DOHH2 (cell line): ENCODE results near the gene OTUD4.

Experiments
- H3F3A ChIP-seq: fragments of 200-600 bp; sonication (generic), shearing (Covaris generic); 2 replicates; pipeline ENCODE4 v1.6.0; 2016; ENCODE audit warnings: antibody characterized with exemption, mild to moderate bottlenecking; ENCODE audit not compliant: control insufficient read depth, insufficient read depth
- H3K27ac ChIP-seq: fragments of 200-600 bp; sonication (generic); 2 replicates; pipeline ENCODE4 v1.5.1; 2014; ENCODE audit warnings: low read depth, mild to moderate bottlenecking, low read length, moderate library complexity
- H3K27me3 ChIP-seq: fragments of 200-600 bp; sonication (generic); 2 replicates; pipeline ENCODE4 v1.6.1; 2014; ENCODE audit warnings: mild to moderate bottlenecking, low read length, mixed read lengths; ENCODE audit not compliant: control insufficient read depth
- H3K36me3 ChIP-seq: fragments of 200-600 bp; sonication (generic); 2 replicates; pipeline ENCODE4 v1.6.1; 2014; ENCODE audit warnings: mild to moderate bottlenecking, low read length, moderate library complexity, mixed read lengths; ENCODE audit not compliant: control insufficient read depth
- H3K4me1 ChIP-seq: fragments of 200-600 bp; sonication (generic); 2 replicates; pipeline ENCODE4 v1.6.1; 2014; ENCODE audit warnings: mild to moderate bottlenecking, low read length, mixed read lengths; ENCODE audit not compliant: control insufficient read depth
- H3K4me2 ChIP-seq: fragments of 200-600 bp; sonication (generic); 2 replicates; pipeline ENCODE4 v1.6.0; 2014; ENCODE audit warnings: mild to moderate bottlenecking, low read length, moderate library complexity
- H3K4me3 ChIP-seq: fragments of 200-600 bp; sonication (generic); 2 replicates; pipeline ENCODE4 v1.5.1; 2014; ENCODE audit warnings: mild to moderate bottlenecking, low read length, mixed read lengths
- H3K79me2 ChIP-seq: fragments of 200-600 bp; sonication (generic); 2 replicates; pipeline ENCODE4 v1.6.1; 2014; ENCODE audit warnings: mild to moderate bottlenecking, low read length, mixed read lengths; ENCODE audit not compliant: control insufficient read depth
- H3K9me2 ChIP-seq: fragments of 200-600 bp; sonication (generic); replicated peaks from 2 replicates; pipeline ENCODE4 v1.6.1; 2014; ENCODE audit warnings: mild to moderate bottlenecking, low read length, mixed read lengths; ENCODE audit not compliant: control insufficient read depth
- H3K9me3 ChIP-seq: fragments of 200-600 bp; sonication (generic); 2 replicates; pipeline ENCODE4 v1.6.1; 2014; ENCODE audit warnings: antibody characterized with exemption, low read length, mixed read lengths; ENCODE audit not compliant: control insufficient read depth, insufficient read depth
- H4K20me1 ChIP-seq: fragments of 200-600 bp; sonication (generic); 2 replicates; pipeline ENCODE4 v1.6.0; 2014; ENCODE audit warnings: low read depth, mild to moderate bottlenecking, antibody characterized with exemption, low read length, moderate library complexity; ENCODE audit not compliant: control insufficient read depth, insufficient read depth
- EZH2phosphoT487 ChIP-seq: fragments of 200-600 bp; sonication (generic); IDR thresholded peaks from 2 replicates; pipeline ENCODE4 v1.6.1; 2017; ENCODE audit warnings: borderline replicate concordance, mild to moderate bottlenecking, antibody characterized with exemption, low read length, moderate library complexity, mixed read lengths
- TF ChIP-seq, protein P1 (sequence below): fragments of 200-600 bp; sonication (generic); IDR thresholded peaks from one replicate; pipeline ENCODE4 v1.5.1; 2014; ENCODE audit warnings: antibody characterized with exemption, mild to moderate bottlenecking, low read depth, low read length; ENCODE audit not compliant: poor library complexity, severe bottlenecking

The OTUD4 gene

DNA sequence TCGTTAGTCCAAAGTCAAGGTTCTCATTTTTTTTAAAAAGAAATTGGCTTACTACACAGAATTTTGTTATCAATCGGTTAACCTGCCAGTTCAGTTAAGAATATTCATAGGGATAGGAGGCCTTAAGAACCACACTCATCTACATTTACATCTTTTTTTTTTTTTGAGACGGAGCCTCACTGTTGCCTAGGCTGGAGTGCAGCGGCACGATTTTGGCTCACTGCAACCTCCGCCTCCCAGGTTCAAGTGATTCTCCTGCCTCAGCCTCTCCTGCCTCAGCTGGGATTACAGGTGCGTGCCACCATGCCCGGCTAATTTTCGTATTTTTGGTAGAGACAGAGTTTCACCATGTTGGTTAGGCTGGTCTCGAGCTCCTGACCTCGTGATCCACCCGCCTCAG is 48.5 kb downstream of the OTUD4 start:
- no peak overlapping the region; the same call in 1 of the 2 replicates for H3K27ac ChIP-seq
- no peaks in the 10 kb centered on the region for H3K9me3 ChIP-seq
- H3K4me3 ChIP-seq, result no peak overlapping the region
- H3K4me1 ChIP-seq, result peaks cover 18% of the 10 kb centered on the region
- H4K20me1 ChIP-seq, result no peaks in the 10 kb centered on the region
- peaks cover 59% of the 10 kb centered on the region for H3K36me3 ChIP-seq
- no peaks in the 10 kb centered on the region for H3K79me2 ChIP-seq
- no peaks in the 10 kb centered on the region for H3K27me3 ChIP-seq
- H3F3A ChIP-seq, result peaks cover 52% of the 10 kb centered on the region
- no peak overlapping the region for H3K4me2 ChIP-seq
- TF ChIP-seq, protein P1, sequence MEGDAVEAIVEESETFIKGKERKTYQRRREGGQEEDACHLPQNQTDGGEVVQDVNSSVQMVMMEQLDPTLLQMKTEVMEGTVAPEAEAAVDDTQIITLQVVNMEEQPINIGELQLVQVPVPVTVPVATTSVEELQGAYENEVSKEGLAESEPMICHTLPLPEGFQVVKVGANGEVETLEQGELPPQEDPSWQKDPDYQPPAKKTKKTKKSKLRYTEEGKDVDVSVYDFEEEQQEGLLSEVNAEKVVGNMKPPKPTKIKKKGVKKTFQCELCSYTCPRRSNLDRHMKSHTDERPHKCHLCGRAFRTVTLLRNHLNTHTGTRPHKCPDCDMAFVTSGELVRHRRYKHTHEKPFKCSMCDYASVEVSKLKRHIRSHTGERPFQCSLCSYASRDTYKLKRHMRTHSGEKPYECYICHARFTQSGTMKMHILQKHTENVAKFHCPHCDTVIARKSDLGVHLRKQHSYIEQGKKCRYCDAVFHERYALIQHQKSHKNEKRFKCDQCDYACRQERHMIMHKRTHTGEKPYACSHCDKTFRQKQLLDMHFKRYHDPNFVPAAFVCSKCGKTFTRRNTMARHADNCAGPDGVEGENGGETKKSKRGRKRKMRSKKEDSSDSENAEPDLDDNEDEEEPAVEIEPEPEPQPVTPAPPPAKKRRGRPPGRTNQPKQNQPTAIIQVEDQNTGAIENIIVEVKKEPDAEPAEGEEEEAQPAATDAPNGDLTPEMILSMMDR, result no peak
- TF ChIP-seq EZH2phosphoT487, result no peak
- no peaks in the 10 kb centered on the region for H3K9me2 ChIP-seq

DNA sequence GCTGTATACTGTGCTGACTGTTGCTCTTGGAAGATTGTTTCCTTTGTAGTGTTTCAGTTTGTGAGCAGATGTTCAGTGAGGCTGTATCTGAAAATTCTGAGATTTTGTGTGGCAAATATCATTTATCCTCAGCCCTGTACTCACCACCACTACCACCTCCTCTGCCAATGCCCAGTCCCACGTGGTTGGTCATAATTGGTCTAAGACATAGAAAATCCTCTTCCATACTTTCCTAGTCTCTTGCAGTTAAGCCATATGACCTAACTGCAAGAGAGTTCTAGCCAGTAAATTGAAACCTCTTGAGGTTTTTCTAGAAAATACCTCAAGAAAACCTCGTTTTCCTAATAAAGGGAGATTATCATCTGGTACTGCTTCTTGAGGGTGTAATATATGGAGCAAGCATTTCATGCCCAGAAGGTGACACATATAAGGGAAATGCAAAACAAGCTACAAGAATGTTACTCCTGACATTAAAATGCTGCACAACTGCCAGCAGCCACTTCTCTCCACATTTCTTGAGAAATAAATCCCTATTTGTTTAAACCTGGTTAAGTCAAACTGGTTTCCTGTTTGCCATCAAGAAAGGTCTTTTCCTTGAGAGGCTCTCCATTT is 49.5 kb downstream of the OTUD4 start:
- Histone ChIP-seq H4K20me1 (no peaks in the 10 kb centered on the region), H3K27me3 (no peaks in the 10 kb centered on the region), H3K27ac (no peak overlapping the region), H3K79me2 (no peaks in the 10 kb centered on the region), H3F3A (peaks cover 52% of the 10 kb centered on the region), H3K9me3 (no peaks in the 10 kb centered on the region), H3K4me1 (peaks cover 18% of the 10 kb centered on the region), H3K4me2 (no peak overlapping the region), H3K4me3 (no peak overlapping the region), H3K9me2 (no peaks in the 10 kb centered on the region), H3K36me3 (peaks cover 64% of the 10 kb centered on the region)
- TF ChIP-seq, protein P1, result no peak
- TF ChIP-seq EZH2phosphoT487, result no peak

DNA sequence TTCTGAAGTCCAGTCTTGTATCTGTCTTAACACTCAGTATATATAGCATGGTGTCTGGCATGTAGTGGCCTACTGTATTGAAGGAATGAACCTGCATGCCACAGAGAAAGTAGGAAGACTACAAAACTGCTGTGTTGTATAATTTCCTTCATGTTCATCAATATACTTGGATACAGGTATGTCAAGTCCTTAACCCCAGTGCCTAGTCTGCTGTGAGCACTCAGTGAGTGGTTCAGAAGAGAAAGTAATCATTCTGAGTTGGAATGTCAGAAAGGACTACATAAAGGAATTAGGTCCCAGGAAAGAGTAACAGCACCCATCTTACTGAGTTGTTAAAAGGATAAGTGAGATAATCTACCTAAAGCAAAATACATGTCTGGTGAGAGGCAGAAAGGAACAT is 50.3 kb downstream of the OTUD4 start:
- H3K9me3 ChIP-seq, result no peaks in the 10 kb centered on the region
- peaks cover 67% of the 10 kb centered on the region for H3K36me3 ChIP-seq
- no peak for TF ChIP-seq EZH2phosphoT487
- TF ChIP-seq, protein P1, result no peak
- H3K4me2 ChIP-seq, result no peak overlapping the region
- H3K4me3 ChIP-seq, result no peak overlapping the region
- no peaks in the 10 kb centered on the region for H3K27me3 ChIP-seq
- H3K9me2 ChIP-seq, result no peaks in the 10 kb centered on the region
- peaks cover 51% of the 10 kb centered on the region for H3F3A ChIP-seq
- no peak overlapping the region for H3K27ac ChIP-seq
- no peaks in the 10 kb centered on the region for H3K79me2 ChIP-seq
- H3K4me1 ChIP-seq, result peaks cover 18% of the 10 kb centered on the region
- no peaks in the 10 kb centered on the region for H4K20me1 ChIP-seq
